LNCaP clone FGC (cell line): Measurements from ENCODE around the gene RAP1GDS1.
"Not testable (repeated sequence)": the region's sequence is repeated elsewhere in the genome, so short reads cannot be mapped to it uniquely, and the experiment has no call there.

Experiments
- DNase-seq: peaks from one replicate; pipeline ENCODE4 v3.0.0-alpha.2; 2011; ENCODE audit warnings: low read depth
- H3K4me3 ChIP-seq: 2 replicates; pipeline ENCODE4 v1.5.1; 2011; ENCODE audit warnings: mild to moderate bottlenecking, low read depth, low read length, control low read depth
- CTCF ChIP-seq: IDR thresholded peaks from 2 replicates; pipeline ENCODE4 v1.5.1; 2012; ENCODE audit warnings: mild to moderate bottlenecking; ENCODE audit not compliant: control insufficient read depth, insufficient read depth; ENCODE audit errors: extremely low read depth

Gene RAP1GDS1

GRCh38 chr4:98446499-98447375 is 185.6 kb downstream of the RAP1GDS1 start:
- DNase-seq = no peak
- TF ChIP-seq CTCF = no peak

GRCh38 chr4:98447648-98448047 is 186.5 kb downstream of the RAP1GDS1 start:
- TF ChIP-seq CTCF = no peak
- no peak for DNase-seq
- H3K4me3 ChIP-seq = no peak overlapping the region

More at GRCh38 chr4:98446499-98447375, 185.6 kb downstream of the RAP1GDS1 start:
- no peak overlapping the region for H3K4me3 ChIP-seq

GRCh38 chr4:98448908-98449307 is 187.7 kb downstream of the RAP1GDS1 start:
- H3K4me3 ChIP-seq = no peak overlapping the region
- no peak for TF ChIP-seq CTCF
- DNase-seq = no peak

- TF ChIP-seq CTCF = no peak
- DNase-seq = no peak
- no peak overlapping the region for H3K4me3 ChIP-seq
Observed at GRCh38 chr4:98452091-98452490, 190.9 kb downstream of the RAP1GDS1 start.

- not testable (repeated sequence) for H3K4me3 ChIP-seq, DNase-seq
Observed at GRCh38 chr4:98457422-98457821, 196.2 kb downstream of the RAP1GDS1 start.

- not testable (repeated sequence) for H3K4me3 ChIP-seq, DNase-seq
Observed at GRCh38 chr4:98461121-98461865, 200.1 kb downstream of the RAP1GDS1 start.

GRCh38 chr4:98462487-98462886 is 201.3 kb downstream of the RAP1GDS1 start:
- no peak for DNase-seq
- TF ChIP-seq CTCF = no peak
- H3K4me3 ChIP-seq = no peak overlapping the region
